HG03139 (cell line): ENCODE data around the gene ZBTB40.

Experiments used
- ATAC-seq: cut with Tn5 transposase; IDR thresholded peaks from one replicate; pipeline ENCODE4 v1.9.1; 2021; ENCODE audit not compliant: unreplicated experiment

ZBTB40 gene

DNA sequence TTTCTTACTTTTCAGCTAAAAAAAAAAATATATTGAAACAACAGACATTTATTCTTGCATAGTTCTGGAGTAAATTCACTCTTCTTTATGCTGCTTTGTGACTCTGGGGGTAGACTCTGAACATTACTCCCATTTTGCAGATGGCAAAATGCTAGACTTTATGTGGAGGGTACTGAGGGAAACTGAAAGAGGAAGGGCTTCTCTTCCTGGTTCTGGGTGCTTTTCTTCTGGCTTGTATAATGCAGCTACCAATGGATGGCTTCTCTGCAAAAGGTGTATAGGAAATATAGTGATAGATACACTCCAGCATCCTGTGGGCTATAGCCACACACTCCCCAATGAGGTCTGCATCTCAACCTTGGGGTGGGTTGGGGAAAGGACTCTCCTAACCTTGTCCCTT is 19.7 kb upstream of the ZBTB40 start:
- no peak for ATAC-seq

DNA sequence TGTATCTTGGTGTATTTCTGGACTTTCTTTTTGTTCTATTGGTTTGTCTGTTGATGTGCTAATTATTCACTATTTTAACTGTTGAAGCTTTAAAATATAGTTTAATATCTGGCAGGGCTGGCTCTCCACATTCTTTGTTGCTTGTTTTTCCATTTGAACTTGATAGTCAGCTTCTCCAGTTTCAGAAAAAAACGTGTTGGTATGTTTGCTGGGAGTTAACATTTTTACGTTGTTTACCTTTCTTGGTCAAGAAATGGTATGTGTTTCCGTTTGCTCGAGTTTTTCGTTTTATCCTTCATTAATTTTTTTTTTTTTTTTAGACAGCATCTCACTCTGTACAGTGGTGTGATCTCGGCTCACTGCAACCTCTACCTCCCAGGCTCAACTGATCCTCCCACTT is 16.9 kb upstream of the ZBTB40 start:
- no peak for ATAC-seq

DNA sequence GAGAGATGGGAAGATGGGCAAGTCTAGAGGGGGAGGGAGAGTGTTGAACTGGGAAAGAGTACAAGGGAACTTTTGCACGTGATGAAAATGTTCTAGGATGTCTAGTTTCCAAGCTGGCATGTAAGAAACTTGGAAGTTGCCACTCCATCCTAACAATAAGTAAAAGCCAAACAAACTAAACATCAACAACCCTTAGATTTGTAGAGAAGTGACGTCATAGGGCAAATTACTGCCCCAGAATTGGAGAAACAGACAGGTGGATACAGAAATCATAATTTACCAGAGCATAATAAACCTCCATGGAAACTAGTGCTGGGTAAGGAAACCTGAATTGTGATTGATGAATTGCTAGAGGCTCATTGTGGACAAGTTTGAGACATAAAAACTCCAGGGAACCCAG is 14.7 kb upstream of the ZBTB40 start:
- no peak for ATAC-seq

DNA sequence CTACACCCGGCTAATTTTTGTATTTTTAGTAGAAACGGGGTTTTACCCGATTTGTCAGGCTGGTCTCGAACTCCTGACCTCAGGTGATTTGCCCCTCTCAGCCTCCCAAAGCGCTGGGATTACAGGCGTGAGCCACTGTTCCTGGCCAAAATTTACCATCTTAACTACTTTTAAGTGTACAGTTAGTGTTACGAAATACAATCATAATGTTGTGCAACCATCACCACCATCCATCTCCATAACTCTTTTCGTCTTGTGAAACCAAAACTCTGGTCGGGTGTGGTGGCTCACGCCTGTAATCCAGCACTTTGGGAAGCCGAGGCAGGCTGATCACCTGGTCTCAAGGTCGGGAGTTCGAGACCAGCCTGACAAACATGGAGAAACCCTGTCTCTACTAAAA is 14.1 kb upstream of the ZBTB40 start:
- no peak for ATAC-seq

DNA sequence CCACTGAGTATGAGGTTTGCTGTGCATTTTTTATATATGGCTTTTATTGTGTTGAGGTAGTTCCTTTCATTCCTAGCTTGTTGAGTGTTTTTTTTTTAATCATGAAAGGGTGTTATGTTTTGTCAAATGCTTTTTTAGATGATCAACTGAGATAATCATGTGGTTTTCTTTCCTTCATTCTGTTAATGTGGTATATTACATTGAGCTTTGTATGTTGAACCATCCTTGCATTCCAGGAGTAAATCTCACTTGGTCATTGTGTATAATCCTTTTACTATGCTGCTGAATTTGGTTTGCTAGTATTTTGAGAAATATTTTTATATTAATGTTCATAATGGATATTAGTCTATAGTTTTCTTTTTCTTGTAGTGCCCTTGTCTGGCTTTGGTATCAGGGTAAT is 11.1 kb upstream of the ZBTB40 start:
- ATAC-seq = no peak

DNA sequence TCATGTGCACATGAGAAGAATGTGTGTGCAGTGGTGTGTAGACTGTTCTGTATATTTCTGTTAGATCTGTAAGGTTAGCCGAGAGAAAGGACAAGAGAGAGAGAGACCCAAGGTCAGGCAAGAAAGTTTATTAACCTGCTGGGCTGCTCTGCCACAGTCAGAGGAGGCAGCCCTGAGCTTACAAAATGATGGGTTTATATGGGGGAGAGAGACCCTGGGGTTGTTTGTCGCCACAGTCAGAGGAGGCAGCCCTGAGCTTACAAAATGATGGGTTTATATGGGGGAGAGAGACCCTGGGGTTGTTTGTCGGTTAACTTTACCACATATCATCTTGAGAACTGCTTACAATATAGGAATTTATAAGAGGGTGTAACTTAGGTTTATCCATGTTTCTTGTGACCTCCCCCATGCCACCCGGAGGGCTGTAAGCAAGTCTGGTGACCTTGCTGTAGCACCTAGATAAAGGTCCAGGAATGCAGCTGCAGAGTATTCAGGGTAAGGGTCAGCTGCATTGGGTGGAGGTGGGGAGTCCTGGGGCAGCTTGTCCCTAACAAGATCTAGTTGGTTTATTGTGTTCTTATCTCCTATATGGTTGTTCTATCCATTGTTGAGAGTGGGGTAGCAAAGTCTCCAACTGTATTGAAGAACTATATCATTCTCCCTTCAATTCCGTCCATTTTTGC is 9.3 kb upstream of the ZBTB40 start:
- ATAC-seq = no peak

DNA sequence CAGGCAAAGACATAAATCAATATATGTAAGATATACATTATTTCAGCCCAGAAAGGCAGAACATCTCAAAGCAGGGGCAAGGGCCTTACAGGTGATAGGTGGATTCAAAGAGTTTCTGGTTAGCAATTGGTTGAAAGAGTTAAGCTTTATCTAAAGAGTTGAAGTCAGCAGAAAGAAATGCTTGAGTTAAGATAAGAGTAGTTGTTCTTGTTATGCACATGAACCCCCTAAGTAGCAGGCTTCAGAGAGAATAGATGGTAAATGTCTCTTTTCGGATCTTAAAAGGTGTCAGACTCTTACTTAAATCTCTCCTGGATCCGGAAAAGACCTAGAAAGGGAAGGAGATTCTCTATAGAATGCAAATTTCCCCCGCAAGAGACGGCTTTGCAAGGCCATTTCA is 8.3 kb upstream of the ZBTB40 start:
- ATAC-seq = no peak

DNA sequence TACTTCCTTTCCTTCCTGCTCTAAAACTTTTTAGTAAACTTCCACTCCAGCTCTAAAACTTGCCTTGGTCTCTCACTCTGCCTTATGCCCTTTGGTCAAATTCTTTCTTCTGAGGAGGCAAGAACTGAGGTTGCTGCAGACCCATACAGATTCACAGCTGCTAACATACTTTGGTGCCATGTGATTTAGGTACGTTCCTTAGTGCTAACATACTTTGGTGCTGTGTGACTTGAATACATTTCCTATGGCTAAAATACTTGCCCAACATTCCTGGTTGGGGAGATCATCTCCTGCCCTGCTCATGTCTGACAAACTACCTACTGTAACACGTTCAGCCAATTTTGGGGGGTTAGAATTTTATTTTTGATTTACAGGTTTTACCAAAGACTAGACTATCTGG is 6.8 kb upstream of the ZBTB40 start:
- no peak for ATAC-seq

DNA sequence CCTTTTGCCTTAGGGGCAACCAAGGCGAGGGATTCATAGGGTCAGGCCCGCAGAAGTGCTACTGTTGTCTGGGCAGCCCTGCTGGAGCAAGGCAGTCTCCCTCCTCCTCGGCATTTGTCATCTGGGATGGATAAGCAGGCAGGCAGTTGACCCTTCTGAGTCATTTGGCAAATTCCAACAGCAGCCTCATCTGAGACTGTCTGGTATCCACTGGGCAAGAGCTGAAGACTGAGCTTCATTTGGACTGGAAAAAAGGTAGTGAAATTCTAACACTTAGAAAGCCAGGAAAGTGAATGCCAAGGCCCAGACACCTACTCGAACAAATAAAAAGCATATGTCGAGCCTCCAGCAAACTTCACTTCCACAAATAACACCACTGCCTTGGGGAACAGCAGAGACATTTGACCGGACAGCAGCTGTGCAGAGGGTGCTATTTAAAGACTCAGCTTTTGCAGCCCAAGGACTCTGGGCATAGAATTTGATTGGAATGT is 4.0 kb upstream of the ZBTB40 start:
- no peak for ATAC-seq

DNA sequence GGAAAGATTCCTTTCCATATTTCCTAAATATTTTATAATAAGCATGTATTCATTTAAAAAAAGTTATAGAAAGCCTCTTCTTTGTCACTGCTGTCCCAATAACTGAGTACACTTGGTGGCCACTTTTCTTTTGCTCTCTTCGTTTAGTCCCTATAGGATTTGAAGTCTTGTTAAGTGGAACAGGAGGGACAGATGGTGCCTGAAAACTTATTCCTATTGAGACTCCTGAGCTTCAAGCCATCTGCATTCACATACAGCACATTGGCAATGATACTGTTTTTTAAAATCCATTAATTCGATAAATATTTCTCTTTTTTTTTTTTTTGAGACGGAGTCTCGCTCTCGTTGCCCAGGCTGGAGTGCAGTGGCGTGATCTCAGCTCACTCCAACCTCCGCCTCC is 2.0 kb upstream of the ZBTB40 start:
- no peak for ATAC-seq

DNA sequence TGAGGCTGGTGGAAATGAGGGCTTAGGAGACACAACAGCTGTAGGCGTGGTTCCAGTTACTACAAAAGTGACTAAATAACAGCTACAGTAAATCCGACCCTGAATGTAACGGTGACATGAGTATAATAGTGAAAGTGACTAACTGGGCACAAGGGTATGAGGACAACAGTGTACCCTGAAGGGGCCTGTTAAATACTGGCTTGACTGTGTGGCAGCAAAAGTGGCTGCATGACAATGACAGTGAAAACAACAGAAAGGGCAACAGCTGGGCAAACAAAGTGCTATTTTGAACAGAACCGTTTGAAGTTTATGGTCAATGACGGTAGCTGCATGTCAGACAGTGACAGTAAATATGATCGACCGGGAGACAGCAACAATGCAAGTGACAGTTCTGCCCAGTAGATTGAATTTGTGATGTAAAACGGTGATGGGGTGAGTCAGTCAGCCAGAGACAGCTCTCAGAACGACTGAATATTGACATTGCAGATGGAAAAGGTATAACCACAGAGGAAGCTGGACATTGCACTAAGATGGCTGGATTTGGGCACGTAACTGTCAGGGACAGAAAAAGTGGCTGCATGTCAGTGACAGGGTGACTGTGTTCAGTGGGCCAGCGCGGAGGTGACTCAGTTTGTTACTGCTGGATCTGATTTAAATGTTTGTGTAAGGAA is 1.2 kb upstream of the ZBTB40 start:
- ATAC-seq = no peak

DNA sequence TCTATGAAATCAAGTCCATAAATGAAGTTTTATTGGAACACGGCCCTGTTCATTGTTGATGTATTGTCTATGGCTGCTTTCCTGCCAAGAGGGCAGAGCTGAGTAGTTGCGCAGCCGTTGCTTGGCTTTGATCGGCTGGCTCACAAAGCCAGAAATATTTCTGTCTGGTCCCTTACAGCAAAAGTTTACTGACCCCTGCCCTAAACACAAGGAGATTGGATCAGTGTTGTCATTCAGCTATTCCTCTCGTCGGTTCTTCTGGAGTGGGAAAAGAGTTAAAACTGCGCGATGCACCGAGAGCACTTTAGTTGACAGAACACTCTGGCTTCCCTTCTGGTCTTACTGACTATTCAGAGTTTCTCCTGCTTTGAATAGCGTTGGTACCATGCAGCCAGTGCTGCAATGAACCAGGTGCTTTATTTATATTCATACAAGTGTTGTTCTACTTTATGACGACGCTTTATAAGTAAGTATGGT is 868 bp downstream of the ZBTB40 start:
- peak; percentile 24 for ATAC-seq

DNA sequence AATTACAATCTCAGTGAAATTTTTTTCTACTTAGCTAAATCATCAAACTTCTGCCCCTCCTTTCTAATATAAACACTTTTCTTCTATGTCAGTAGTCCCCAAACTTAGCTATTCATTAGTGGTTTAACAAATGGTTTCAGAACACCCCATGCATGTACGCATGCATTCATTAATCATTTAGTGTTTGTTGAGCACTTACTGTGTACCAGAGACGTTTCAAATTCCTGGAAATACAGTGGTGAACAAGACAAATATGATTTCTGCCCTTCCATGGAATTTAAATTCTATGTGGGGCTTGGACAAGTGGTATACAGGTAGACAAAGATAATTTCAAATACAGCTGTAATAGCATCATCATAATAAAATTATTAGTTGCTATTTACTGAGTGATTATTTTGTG is 1.5 kb downstream of the ZBTB40 start:
- no peak for ATAC-seq

DNA sequence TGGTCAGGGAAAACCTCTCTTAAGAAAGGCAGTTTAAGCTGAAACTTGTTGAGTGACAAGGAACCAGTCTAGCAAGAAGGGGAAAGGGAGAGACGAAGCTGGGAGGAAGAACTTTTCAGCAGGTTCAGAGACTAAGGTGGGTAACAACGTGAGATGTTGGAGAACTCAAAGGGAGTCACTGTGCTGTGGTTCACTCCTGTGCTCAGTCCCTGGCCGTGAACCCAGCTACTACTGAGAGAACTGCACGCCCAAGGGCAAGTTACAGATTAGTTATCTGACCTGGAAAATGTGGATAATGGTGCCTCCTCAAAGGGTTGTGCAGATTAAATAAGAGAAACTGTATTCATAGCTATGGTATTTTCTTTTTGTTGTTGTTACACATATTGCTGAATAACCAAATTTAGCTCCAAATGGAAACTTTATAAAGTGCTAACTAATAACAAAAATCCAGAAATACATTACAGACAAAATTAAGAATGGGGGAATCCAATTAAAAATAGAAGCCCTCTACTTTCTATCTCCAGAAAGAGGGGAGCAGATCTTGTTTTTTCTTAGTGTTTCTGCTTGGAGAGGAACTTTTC is 2.9 kb downstream of the ZBTB40 start:
- ATAC-seq = no peak

DNA sequence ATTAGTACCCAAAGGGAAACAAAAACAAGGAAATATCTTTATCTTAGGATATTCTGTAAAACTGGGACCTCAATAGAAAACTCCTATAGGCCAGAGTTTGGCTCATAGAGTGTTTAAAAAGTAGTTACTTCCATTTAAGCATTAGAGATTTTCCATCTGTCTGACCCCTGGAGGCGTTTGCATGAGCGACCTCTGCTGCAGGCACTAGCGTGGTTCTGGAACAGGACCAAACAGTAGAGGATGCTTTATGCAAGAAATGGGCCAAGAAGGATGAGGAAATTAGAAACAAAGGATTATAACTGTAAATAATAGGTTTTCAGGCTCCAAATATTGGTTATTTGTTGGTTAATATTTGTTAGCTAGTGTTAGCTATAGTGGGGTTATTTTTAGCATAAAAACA is 5.7 kb downstream of the ZBTB40 start:
- no peak for ATAC-seq

DNA sequence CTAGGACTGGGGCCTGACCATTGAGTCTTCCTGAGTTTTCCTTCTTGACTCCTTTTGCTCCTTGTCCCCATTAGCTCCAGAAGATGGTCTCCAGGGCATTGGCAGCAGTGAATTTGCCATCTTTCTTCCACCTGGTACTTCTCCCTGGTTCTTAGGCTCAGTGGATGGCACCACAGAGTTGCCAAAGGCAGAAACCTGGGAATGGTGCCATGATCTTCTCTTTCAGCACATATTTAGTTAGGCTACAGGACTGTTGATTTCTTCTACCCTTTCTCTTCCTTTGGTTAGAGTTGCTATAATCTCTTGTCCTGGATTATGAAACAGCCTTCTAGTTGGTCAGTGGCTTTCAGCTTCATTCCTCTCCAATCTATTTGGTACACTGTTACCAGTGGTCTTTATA is 6.2 kb downstream of the ZBTB40 start:
- ATAC-seq = no peak

DNA sequence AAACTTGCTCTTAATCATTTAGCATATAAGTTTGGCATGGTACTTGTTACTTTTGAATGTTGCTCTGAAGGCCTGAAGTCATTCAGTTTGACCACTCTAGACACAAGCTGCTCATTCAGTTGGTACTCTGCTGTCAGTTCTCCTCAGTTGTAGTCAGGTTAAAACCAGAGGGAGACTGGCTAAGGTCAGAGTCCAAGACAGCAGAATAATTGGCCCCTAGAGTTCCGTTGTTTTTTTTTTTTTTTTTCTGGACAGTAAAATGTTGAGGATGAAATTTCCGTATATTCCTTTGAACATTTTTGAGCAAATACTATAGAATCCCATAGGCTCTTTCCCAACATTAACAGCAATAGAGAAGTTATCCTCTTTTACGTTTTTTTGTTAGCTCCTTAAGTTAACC is 9.4 kb downstream of the ZBTB40 start:
- ATAC-seq = no peak

DNA sequence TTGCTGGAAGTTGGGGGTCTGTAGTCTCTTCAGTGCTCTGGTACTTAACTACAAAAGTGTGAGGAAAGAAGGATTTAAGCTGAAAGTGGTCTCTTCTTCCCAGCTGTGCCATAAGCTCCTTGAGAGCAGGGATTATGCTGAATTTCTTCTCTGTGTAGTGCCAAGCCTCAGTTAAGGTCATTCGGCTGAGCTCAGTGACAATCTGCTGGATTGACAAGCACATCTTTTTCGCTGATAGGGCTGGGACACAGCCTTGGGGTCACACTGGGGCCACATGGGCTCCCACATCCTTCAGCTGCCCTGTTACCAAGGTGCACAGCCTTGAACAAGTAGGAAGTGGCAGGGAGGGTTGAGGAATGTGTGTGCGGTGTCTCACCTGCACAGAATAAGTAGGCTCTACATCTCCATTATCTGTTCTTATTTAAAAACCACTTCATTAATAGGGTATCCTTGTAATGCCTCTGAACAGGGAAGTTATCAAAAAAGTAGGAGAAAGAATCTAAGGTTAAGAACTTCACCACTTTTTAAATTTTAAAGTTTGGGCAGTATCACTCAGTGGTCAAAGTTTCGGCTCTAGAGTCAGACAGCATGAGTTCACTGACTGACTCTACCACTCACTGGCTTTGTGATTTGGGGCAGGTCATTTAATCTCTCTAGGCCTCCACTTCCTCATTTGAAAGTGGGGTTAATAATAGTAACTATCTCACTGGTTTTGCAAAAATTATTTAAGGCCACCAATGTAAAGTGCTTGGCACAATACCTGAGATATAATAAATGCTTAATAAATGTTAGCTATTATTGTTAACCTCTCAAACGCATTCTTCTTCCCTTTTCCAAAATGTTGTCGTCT is 10.3 kb downstream of the ZBTB40 start:
- ATAC-seq = no peak

DNA sequence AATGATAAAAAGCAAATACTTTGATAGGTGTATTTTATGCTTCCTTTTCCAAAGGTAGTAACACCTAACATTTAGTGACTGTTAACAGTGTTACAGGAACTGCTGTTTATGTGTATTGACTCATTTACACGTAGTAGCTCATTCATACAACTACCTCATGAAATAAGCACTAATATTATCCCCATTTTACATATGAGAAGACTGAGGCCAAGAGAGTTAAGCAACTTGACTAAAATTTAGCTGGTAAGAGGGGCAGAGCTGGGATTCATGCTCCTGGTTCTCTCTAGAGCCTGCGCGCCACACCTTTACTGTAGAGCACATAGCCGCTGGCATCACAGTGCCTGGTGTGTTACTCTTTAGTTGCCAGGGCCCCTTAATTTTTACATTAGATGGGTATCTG is 11.3 kb downstream of the ZBTB40 start:
- ATAC-seq = no peak

DNA sequence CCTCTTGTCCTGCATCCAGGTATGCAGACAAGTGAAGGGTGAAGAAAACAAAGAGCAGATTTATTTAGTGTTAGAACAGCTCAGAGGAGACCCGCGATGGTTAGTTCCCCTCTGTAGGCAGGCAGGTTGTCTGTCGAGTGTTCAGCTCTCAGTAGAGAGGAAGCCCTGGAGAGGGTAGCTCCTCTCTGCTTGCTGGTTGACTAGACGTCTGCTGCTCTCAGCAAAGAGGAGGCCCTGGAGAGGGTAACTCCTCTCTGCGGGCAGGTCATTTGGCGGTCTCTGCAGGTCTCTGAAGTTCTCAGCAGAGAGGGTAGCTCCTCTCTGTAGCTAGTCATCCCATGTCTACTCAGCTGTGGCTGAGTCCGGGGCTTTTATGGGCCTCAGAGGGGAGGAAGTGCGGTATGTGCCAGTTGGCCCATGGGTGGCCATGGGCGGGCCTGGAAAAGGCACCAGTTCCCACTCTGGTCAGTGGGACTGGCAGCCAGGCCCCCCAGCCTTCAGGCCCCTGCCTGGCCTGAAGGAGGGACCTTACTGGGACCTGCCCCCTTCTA is 13.4 kb downstream of the ZBTB40 start:
- ATAC-seq = no peak

DNA sequence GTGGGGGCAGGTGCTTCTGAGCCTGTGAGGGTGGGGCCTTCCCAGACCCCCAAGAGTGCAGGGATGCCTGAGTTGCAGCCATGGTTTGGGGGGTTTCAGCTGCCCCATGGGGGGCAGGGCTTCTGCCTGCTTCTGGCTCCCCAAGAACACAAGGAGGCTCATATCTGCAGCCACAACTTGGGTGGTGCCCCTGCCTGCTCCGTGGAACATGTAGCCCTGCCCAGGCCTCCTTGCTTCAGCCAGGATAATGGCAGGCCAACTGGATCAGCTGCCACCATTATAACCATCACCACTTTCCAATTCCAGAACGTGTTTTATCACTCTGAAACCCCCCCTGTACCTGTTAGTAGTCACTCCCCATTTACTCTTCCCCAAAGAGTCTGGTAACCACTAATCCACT is 14.0 kb downstream of the ZBTB40 start:
- no peak for ATAC-seq
